Keratinocyte (primary cell): ENCODE results near the gene NFYC. TPM values are rescaled to one million over a fixed set of nuclear protein-coding genes. Genes with fewer than 3 reads are reported as not detected.
"Not testable (repeated sequence)": the region's sequence is repeated elsewhere in the genome, so short reads cannot be mapped to it uniquely, and the experiment has no call there.

Source experiments
- DNase-seq: peaks from one replicate; pipeline ENCODE4 v3.0.0-alpha.2; 2011; ENCODE audit warnings: low read depth, missing footprints, low spot score
- FAIRE-seq: peaks from 2 replicates; lab custom pipeline; 2011; peaks lifted over from hg19 to GRCh38; lab: Jason Lieb, UNC
- H2AFZ ChIP-seq: 2 replicates; pipeline ENCODE4 v1.6.0; 2012; ENCODE audit warnings: low read length, control low read depth, inconsistent platforms; ENCODE audit not compliant: control insufficient read depth
- H3K27ac ChIP-seq: 2 replicates; pipeline ENCODE4 v1.5.1; 2011; ENCODE audit warnings: low read length; ENCODE audit not compliant: control insufficient read depth, insufficient read depth
- H3K27me3 ChIP-seq: 3 replicates; pipeline ENCODE4 v1.6.0; 2011; ENCODE audit warnings: low read length; ENCODE audit not compliant: control insufficient read depth, insufficient read depth; ENCODE audit errors: extremely low read depth
- H3K36me3 ChIP-seq, 2 experiments: 2 replicates in 1 of 2; 3 replicates in 1 of 2; pipeline ENCODE4 v1.5.1; 2011; ENCODE audit warnings: low read length in 2 of 2, mild to moderate bottlenecking in 1 of 2; ENCODE audit not compliant: control insufficient read depth in 2 of 2, insufficient read depth in 2 of 2; ENCODE audit errors: extremely low read depth in 1 of 2
- H3K4me1 ChIP-seq: 3 replicates; pipeline ENCODE4 v1.5.1; 2011; ENCODE audit warnings: low read length; ENCODE audit not compliant: control insufficient read depth, insufficient read depth; ENCODE audit errors: extremely low read depth
- H3K4me2 ChIP-seq: 3 replicates; pipeline ENCODE4 v1.6.0; 2011; ENCODE audit warnings: low read depth, low read length; ENCODE audit not compliant: control insufficient read depth, insufficient read depth; ENCODE audit errors: extremely low read depth
- H3K4me3 ChIP-seq, 3 experiments: fragments of 200-600 bp in 1 of 3; sonication (generic) in 1 of 3; 2 replicates in 2 of 3; 3 replicates in 1 of 3; pipeline ENCODE4 v1.5.1; 2011 to 2016; ENCODE audit warnings: low read length in 3 of 3, mild to moderate bottlenecking in 3 of 3, control low read depth in 2 of 3, inconsistent platforms in 1 of 3, low read depth in 1 of 3, mixed read lengths in 1 of 3, mixed run types in 1 of 3, moderate library complexity in 1 of 3; ENCODE audit not compliant: control insufficient read depth in 2 of 3, insufficient read depth in 2 of 3; ENCODE audit errors: extremely low read depth in 1 of 3
- H3K79me2 ChIP-seq: 2 replicates; pipeline ENCODE4 v1.6.0; 2012; ENCODE audit warnings: low read length; ENCODE audit not compliant: control insufficient read depth, insufficient read depth
- H3K9ac ChIP-seq: 3 replicates; pipeline ENCODE4 v1.6.0; 2011; ENCODE audit warnings: low read length; ENCODE audit not compliant: control insufficient read depth, insufficient read depth; ENCODE audit errors: extremely low read depth
- H3K9me1 ChIP-seq: 3 replicates; pipeline ENCODE4 v1.6.0; 2011; ENCODE audit warnings: low read length; ENCODE audit not compliant: control insufficient read depth, insufficient read depth; ENCODE audit errors: extremely low read depth
- H3K9me3 ChIP-seq: 2 replicates; pipeline ENCODE4 v1.5.1; 2012; ENCODE audit warnings: low read depth, low read length; ENCODE audit not compliant: control insufficient read depth
- H4K20me1 ChIP-seq: 3 replicates; pipeline ENCODE4 v1.6.0; 2011; ENCODE audit warnings: low read length; ENCODE audit not compliant: control insufficient read depth, insufficient read depth; ENCODE audit errors: extremely low read depth
- EZH2 ChIP-seq: IDR thresholded peaks from one replicate; pipeline ENCODE4 v1.6.1; 2012; ENCODE audit warnings: inconsistent platforms, mild to moderate bottlenecking, low read length, moderate library complexity
- dilution Hi-C: fragments of 300-500 bp; cut with MboI; formaldehyde crosslinking; loops from one replicate; pipeline ENCODE4 v1.7.0; 2020; ENCODE audit warnings: low sequenced_read_pairs; ENCODE audit not compliant: extremely low pct_ligation_motif_present
- polyA plus RNA-seq, 5 experiments: library from polyadenylated mRNA; depleted of rRNA in 3 of 5; stranded (reverse) in 3 of 5; stranded (forward) in 1 of 5; unstranded in 1 of 5; fragments of >200 nt; gene quantifications; 1 replicate in 1 of 5; 2 replicates in 3 of 5; 3 replicates in 1 of 5; pipeline versions ENCODE4 v1.2.1 to v1.2.3, GENCODE V29; 2011 to 2012; ENCODE audit warnings: missing spikeins in 2 of 5, low read depth in 1 of 5, low replicate concordance in 1 of 5
- TF ChIP-seq, protein P1 (sequence below), 3 experiments: IDR thresholded peaks in 1 of 3; conservative IDR thresholded peaks in 1 of 3; optimal IDR thresholded peaks in 1 of 3; 2 replicates in 2 of 3; 3 replicates in 1 of 3; pipeline versions ENCODE3 to v1.5.1; 2011; ENCODE audit warnings: low read length in 3 of 3, mild to moderate bottlenecking in 3 of 3, moderate library complexity in 2 of 3, control low read depth in 1 of 3, inconsistent platforms in 1 of 3; ENCODE audit not compliant: insufficient read depth in 2 of 3; ENCODE audit errors: extremely low read depth in 1 of 3

The NFYC gene
- polyA plus RNA-seq, 1 donor (not counting 4 experiments of a cell fraction or from before 2014, with no cell fraction given): 32.4 TPM

- Histone ChIP-seq H3K9ac (no peak overlapping the region), H3K27ac (no peak overlapping the region), H3K4me3 (no peak overlapping the region), H3K79me2 (peaks cover 39% of the 10 kb centered on the region), H3K27me3 (no peaks in the 10 kb centered on the region), H3K9me3 (no peaks in the 10 kb centered on the region), H4K20me1 (no peaks in the 10 kb centered on the region), H3K9me1 (no peaks in the 10 kb centered on the region), H3K4me2 (no peak overlapping the region), H3K4me1 (peaks cover 4% of the 10 kb centered on the region), H2AFZ (no peak overlapping the region), H3K36me3 (peaks cover 0 to 2% of the 10 kb centered on the region in 2 experiments)
- TF ChIP-seq EZH2: no peak
- TF ChIP-seq, protein P1, sequence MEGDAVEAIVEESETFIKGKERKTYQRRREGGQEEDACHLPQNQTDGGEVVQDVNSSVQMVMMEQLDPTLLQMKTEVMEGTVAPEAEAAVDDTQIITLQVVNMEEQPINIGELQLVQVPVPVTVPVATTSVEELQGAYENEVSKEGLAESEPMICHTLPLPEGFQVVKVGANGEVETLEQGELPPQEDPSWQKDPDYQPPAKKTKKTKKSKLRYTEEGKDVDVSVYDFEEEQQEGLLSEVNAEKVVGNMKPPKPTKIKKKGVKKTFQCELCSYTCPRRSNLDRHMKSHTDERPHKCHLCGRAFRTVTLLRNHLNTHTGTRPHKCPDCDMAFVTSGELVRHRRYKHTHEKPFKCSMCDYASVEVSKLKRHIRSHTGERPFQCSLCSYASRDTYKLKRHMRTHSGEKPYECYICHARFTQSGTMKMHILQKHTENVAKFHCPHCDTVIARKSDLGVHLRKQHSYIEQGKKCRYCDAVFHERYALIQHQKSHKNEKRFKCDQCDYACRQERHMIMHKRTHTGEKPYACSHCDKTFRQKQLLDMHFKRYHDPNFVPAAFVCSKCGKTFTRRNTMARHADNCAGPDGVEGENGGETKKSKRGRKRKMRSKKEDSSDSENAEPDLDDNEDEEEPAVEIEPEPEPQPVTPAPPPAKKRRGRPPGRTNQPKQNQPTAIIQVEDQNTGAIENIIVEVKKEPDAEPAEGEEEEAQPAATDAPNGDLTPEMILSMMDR (optimal IDR thresholded peaks at IDR 0.05 in 1 of 3, IDR thresholded peaks at IDR 0.05 in 1 of 3, conservative IDR thresholded peaks at IDR 0.05 in 1 of 3; ENCODE audit: extremely low read depth in 1 of 3, insufficient read depth in 2 of 3, low read length in 3 of 3): no peak
- FAIRE-seq (no peak), DNase-seq (no peak)
- dilution Hi-C loops: no loop called here
Observed at GRCh38 chr1:40723196-40723955, 31.9 kb downstream of the NFYC start.

GRCh38 chr1:40727662-40728061, 36.2 kb downstream of the NFYC start:
- H3K36me3 ChIP-seq, H4K20me1 ChIP-seq, H3K9me1 ChIP-seq, DNase-seq, H3K9ac ChIP-seq, H3K9me3 ChIP-seq, H2AFZ ChIP-seq, dilution Hi-C loops, H3K4me2 ChIP-seq, H3K4me3 ChIP-seq, H3K27me3 ChIP-seq, H3K27ac ChIP-seq, FAIRE-seq: not testable (repeated sequence)
- Histone ChIP-seq H3K4me1 (peaks cover 13% of the 10 kb centered on the region), H3K79me2 (peaks cover 47% of the 10 kb centered on the region)

DNA sequence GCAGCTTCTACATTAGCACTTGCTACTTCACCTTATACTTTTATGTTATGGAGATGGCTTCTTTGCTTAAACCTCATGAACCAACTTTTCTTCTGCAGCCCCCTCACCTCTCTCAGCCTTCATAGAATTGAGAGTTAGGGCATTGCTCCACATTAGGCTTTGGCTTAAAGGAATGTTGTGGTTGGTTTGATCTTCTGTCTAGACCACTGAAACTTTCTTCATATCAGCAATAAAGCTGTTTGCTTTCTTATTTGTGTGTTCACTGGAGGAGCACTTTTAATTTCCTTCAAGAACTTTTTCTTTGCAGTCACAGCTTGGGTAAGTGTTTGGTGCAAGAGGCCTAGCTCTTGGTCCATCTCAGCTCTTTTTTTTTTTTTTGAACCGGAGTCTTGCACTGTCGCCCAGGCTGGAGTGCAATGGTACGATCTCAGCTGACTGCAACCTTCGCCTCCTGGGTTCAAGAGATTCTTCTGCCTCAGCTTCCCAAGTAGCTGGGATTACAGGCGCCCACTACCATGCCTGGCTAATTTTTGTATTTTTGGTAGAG, 37.9 kb downstream of the NFYC start:
- FAIRE-seq, H3K36me3 ChIP-seq, H3K9me3 ChIP-seq, H3K27ac ChIP-seq, H3K27me3 ChIP-seq, dilution Hi-C loops, H2AFZ ChIP-seq, H4K20me1 ChIP-seq, H3K4me2 ChIP-seq, H3K9me1 ChIP-seq, H3K9ac ChIP-seq, DNase-seq, H3K4me3 ChIP-seq: not testable (repeated sequence)
- peaks cover 14% of the 10 kb centered on the region for H3K4me1 ChIP-seq
- H3K79me2 ChIP-seq: peaks cover 48% of the 10 kb centered on the region
